Fibroblast of skin of right quadriceps (primary cell): ENCODE measurements around the gene RNF123.

Source experiments
- DNase-seq: peaks from one replicate; pipeline ENCODE4 v3.0.0-alpha.2; 2013

The RNF123 gene

DNA sequence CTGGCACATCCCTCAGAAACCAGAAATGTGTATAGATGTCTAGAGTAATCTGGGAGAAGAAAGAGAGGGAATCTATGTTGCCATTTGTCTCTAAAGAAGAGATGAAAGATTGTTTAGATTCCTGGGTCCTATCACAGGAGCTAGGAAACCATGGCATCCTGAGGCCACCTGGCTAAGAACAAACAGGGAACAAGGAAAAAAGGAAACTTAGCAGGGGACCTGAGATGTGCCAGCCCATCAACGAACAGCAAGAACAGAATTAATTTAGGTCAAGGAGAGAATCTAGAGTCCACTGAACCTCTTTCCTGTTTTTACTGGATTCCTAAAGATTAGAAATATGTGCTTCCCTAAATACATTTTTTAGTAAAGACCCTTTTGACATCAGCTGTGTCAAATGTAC lies 66.7 kb downstream of the RNF123 start:
- no peak for DNase-seq

GRCh38 chr3:49757197-49757596 lies 67.8 kb downstream of the RNF123 start:
- DNase-seq: no peak

- DNase-seq: no peak
These were observed 69.9 kb downstream of the RNF123 start for GRCh38 chr3:49759226-49759625.

GRCh38 chr3:49761661-49762060 lies 72.3 kb downstream of the RNF123 start:
- DNase-seq: no peak

GRCh38 chr3:49763981-49764380 lies 74.6 kb downstream of the RNF123 start:
- no peak for DNase-seq

DNA sequence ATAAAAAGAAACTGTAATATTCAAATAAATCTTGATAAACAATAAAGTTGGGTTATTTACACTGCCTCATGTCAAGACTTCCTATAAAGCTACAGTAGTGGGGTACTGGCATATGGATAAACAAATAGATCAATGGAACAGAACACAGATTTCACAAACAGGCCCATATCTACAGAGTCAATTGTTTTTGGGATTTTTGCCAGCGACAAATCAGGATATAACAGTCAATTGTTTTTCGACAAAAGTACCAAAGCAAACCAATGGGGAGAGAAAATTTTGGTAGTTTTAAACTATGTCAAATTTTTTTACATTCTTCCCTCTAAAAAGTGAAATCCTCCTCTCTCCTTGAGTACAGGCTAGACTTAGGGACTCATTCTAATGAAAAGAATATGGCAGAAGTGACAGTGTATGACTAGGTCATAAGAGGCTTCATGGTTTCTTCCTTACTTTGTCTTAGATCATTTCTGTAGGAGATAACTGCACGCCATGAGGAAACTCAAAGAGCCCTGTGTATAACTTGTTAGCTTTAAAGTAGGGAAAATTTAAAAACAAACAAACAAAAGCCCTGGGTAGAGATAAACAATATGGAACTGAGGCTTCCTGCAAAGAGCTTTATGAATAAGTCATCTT lies 80.0 kb downstream of the RNF123 start:
- no peak for DNase-seq

DNA sequence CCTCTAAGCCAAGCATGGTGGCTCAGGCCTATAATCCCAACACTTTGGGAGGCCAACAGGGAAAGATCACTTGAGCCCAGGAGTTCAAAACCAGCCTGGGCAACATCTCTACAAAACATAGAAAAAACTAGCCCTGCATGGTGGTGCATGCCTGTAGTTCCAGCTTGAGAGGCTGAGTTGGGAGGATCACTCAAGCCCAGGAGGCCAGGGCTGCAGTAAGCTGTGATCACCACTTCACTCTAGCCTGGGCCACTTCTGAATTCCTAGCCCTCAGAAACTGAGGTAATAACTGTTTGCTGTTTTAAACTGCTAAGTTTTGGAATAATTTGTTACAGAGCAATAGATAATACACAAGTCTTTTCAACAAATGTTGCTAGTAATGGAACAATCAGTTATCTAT lies 80.6 kb downstream of the RNF123 start:
- no peak for DNase-seq
